H1 (cell line): Measurements from ENCODE around the gene CTSA. TPM values are rescaled to one million over a fixed set of nuclear protein-coding genes. Genes with fewer than 3 reads are reported as not detected.

Experiments used
- MAX ChIP-seq: IDR thresholded peaks from 2 replicates; pipeline ENCODE4 v1.6.1; 2012; ENCODE audit warnings: inconsistent platforms
- PHF8 ChIP-seq: fragments of 200-600 bp; sonication (generic); conservative IDR thresholded peaks from 2 replicates; pipeline ENCODE4 v1.7.1; 2012; ENCODE audit warnings: low read depth, mild to moderate bottlenecking, inconsistent platforms, low read length, moderate library complexity
- POLR2AphosphoS5 ChIP-seq: IDR thresholded peaks from 2 replicates; pipeline ENCODE4 v1.6.1; 2011; ENCODE audit warnings: low read depth, low read length
- RAD21 ChIP-seq, 2 experiments: IDR thresholded peaks in 1 of 2; conservative IDR thresholded peaks in 1 of 2; 2 replicates each; pipeline ENCODE4 v1.6.1; 2011; ENCODE audit warnings: low read depth in 2 of 2, low read length in 2 of 2, improper control_type of control experiment in 1 of 2, inconsistent platforms in 1 of 2, mild to moderate bottlenecking in 1 of 2, moderate library complexity in 1 of 2
- RBBP5 ChIP-seq: IDR thresholded peaks from 2 replicates; pipeline ENCODE4 v1.7.1; 2012; ENCODE audit warnings: low read depth, mild to moderate bottlenecking, inconsistent platforms, low read length, moderate library complexity, borderline replicate concordance
- SAP30 ChIP-seq: fragments of 300-600 bp; sonication (generic); IDR thresholded peaks from 2 replicates; pipeline ENCODE4 v1.7.1; 2012; ENCODE audit warnings: low read length, moderate library complexity, mild to moderate bottlenecking, inconsistent platforms; ENCODE audit not compliant: insufficient read depth, insufficient replicate concordance
- polyA plus RNA-seq, 7 experiments: library from polyadenylated mRNA; depleted of rRNA in 3 of 7; stranded (reverse) in 5 of 7; unstranded in 2 of 7; fragments of >200 nt in 5 of 7; fragments of 200-250 nt in 2 of 7; gene quantifications; 1 replicate in 5 of 7; 2 replicates in 1 of 7; 4 replicates in 1 of 7; pipeline versions ENCODE4 v1.2.1 to v1.2.3, GENCODE V29; 2011 to 2013; ENCODE audit warnings: missing spikeins in 2 of 7, mixed read lengths in 2 of 7
- total RNA-seq: library from RNA; stranded (reverse); fragmentation: NEBNext Ultra II Directional; extraction: Animal tissue kit (Norgen Biotek cat#: 25700); gene quantifications from 2 replicates; pipeline ENCODE4 v1.2.1, GENCODE V29; 2021

Gene CTSA
- total and polyA plus RNA-seq, 2 of the 8 experiments (the other 6 are each of a cell fraction or from before 2014, with no cell fraction given), result 49.7 to 74.0 TPM

GRCh38 chr20:45943613-45944012 is 52.5 kb downstream of the CTSA start (continued):
- TF ChIP-seq RAD21 (IDR thresholded peaks at IDR 0.05 in 1 of 2, conservative IDR thresholded peaks at IDR 0.05 in 1 of 2; ENCODE audit: low read depth in 2 of 2, low read length in 2 of 2), result no peak
- TF ChIP-seq MAX, result no peak
- no peak for TF ChIP-seq SAP30
- TF ChIP-seq POLR2AphosphoS5, result no peak
- no peak for TF ChIP-seq PHF8
- TF ChIP-seq RBBP5, result no peak
